ENCODE data around the gene CCL25.

CCL25 gene

GRCh38 chr19:8109890-8110662 is 57.5 kb downstream of the CCL25 start:
- H3K27me3 ChIP-seq (ENCODE audit: control insufficient read depth in 1 of 2, insufficient read depth in 2 of 2, low read length in 2 of 2): no peaks in the 10 kb centered on the region
- H3K4me1 ChIP-seq (ENCODE audit: control insufficient read depth in 1 of 2, insufficient read depth in 2 of 2, low read length in 2 of 2): no peaks in the 10 kb centered on the region
- H3K4me3 ChIP-seq (ENCODE audit: low read depth in 1 of 2, low read length in 2 of 2): no peak overlapping the region
- no peak overlapping the region for H3K27ac ChIP-seq (ENCODE audit: low read depth, low read length)
- H3K36me3 ChIP-seq (ENCODE audit: control insufficient read depth in 1 of 2, insufficient read depth in 2 of 2, low read length in 2 of 2): no peaks in the 10 kb centered on the region
- H3K9ac ChIP-seq (ENCODE audit: low read depth in 1 of 2, low read length in 2 of 2): no peak overlapping the region
- H3K9me3 ChIP-seq (ENCODE audit: control insufficient read depth in 1 of 2, low read length in 2 of 2): no peaks in the 10 kb centered on the region

- H3K36me3 ChIP-seq (ENCODE audit: control insufficient read depth in 1 of 2, insufficient read depth in 2 of 2, low read length in 2 of 2): no peaks in the 10 kb centered on the region
- H3K9ac ChIP-seq (ENCODE audit: low read depth in 1 of 2, low read length in 2 of 2): no peak overlapping the region
- H3K4me3 ChIP-seq (ENCODE audit: low read depth in 1 of 2, low read length in 2 of 2): no peak overlapping the region
- H3K27me3 ChIP-seq (ENCODE audit: control insufficient read depth in 1 of 2, insufficient read depth in 2 of 2, low read length in 2 of 2): no peaks in the 10 kb centered on the region
- H3K4me1 ChIP-seq (ENCODE audit: control insufficient read depth in 1 of 2, insufficient read depth in 2 of 2, low read length in 2 of 2): no peaks in the 10 kb centered on the region
- H3K27ac ChIP-seq (ENCODE audit: low read depth, low read length): no peak overlapping the region
- H3K9me3 ChIP-seq (ENCODE audit: control insufficient read depth in 1 of 2, low read length in 2 of 2): no peaks in the 10 kb centered on the region
Observed at GRCh38 chr19:8110931-8111330, 58.4 kb downstream of the CCL25 start.

GRCh38 chr19:8111376-8111775 is 58.8 kb downstream of the CCL25 start:
- no peaks in the 10 kb centered on the region for H3K4me1 ChIP-seq (ENCODE audit: control insufficient read depth in 1 of 2, insufficient read depth in 2 of 2, low read length in 2 of 2)
- H3K9ac ChIP-seq (ENCODE audit: low read depth in 1 of 2, low read length in 2 of 2): no peak overlapping the region
- no peaks in the 10 kb centered on the region for H3K9me3 ChIP-seq (ENCODE audit: control insufficient read depth in 1 of 2, low read length in 2 of 2)
- H3K36me3 ChIP-seq (ENCODE audit: control insufficient read depth in 1 of 2, insufficient read depth in 2 of 2, low read length in 2 of 2): no peaks in the 10 kb centered on the region
- no peak overlapping the region for H3K4me3 ChIP-seq (ENCODE audit: low read depth in 1 of 2, low read length in 2 of 2)
- H3K27ac ChIP-seq (ENCODE audit: low read depth, low read length): no peak overlapping the region
- H3K27me3 ChIP-seq (ENCODE audit: control insufficient read depth in 1 of 2, insufficient read depth in 2 of 2, low read length in 2 of 2): no peaks in the 10 kb centered on the region
